ENCODE results near the gene IGDCC3.

Gene IGDCC3

DNA sequence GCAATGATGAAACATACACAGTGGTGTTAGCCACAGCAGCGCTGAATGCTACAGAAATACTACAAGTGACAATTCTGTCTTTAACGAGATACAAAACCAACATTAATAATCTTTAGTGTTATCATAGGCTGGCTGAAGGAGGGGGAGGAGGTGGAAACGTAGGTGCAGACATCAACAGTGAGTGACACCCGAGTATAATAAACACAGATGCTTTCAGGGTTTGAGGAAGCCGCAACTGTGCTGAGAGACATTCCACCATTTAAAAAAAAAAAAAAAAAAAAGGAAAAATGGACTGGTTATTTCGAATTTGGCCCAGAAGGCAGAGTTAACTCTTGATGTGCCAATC is 4.3 kb upstream of the IGDCC3 start:
- no peak for ATAC-seq (replicated peaks; ENCODE audit: extremely low read depth, poor library complexity, severe bottlenecking)
- peaks cover 1% of the 10 kb centered on the region for H3K36me3 Mint-ChIP-seq (ENCODE audit: insufficient read depth)
- no peak overlapping the region for H3K4me3 Mint-ChIP-seq
- no peaks in the 10 kb centered on the region for H3K9me3 Mint-ChIP-seq
- no peak for DNase-seq (ENCODE audit: low spot score in 2 of 2)
- H3K4me1 Mint-ChIP-seq = peaks cover 16% of the 10 kb centered on the region
- H3K27ac Mint-ChIP-seq (ENCODE audit: low read depth) = peak overlapping the region; percentile 25
- H3K27me3 Mint-ChIP-seq = peaks cover 29% of the 10 kb centered on the region

DNA sequence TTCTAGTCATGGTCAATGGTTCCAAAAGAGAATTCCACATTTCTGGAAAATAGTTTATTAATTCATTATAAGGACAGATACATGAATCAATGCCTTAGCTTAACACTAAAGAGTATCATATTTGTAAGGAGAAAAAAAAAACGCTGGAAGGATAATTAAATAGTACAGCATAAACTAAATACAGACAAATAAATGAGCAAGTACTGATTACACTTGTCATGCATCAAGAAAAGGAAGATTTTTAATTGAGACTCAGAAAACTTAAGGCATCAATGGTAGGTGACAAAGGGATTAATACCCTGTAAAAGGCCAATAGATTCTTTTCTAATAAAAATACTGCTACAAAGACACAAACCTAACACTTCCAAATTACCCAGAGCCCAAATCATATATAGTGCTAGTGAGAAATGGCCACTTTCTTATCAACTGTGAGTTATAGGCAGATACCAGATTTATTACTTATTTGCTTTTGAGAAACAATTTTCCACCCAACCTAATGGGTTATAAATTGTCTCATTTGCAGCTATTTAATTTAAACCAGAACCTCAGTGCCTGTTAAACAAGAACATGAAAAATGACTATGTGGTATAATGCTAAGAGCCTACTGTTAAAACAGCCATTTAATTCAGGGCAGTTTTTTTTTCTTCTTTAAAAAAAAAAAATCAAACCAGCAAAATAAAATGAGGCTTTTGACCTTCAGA is 3.8 kb upstream of the IGDCC3 start:
- ATAC-seq (replicated peaks; ENCODE audit: extremely low read depth, poor library complexity, severe bottlenecking) = no peak
- H3K4me1 Mint-ChIP-seq = peaks cover 21% of the 10 kb centered on the region
- no peaks in the 10 kb centered on the region for H3K9me3 Mint-ChIP-seq
- H3K27ac Mint-ChIP-seq (ENCODE audit: low read depth) = peak overlapping the region; percentile 25
- H3K36me3 Mint-ChIP-seq (ENCODE audit: insufficient read depth) = peaks cover 1% of the 10 kb centered on the region
- peaks cover 34% of the 10 kb centered on the region for H3K27me3 Mint-ChIP-seq
- no peak for DNase-seq (ENCODE audit: low spot score in 2 of 2)
- no peak overlapping the region for H3K4me3 Mint-ChIP-seq

DNA sequence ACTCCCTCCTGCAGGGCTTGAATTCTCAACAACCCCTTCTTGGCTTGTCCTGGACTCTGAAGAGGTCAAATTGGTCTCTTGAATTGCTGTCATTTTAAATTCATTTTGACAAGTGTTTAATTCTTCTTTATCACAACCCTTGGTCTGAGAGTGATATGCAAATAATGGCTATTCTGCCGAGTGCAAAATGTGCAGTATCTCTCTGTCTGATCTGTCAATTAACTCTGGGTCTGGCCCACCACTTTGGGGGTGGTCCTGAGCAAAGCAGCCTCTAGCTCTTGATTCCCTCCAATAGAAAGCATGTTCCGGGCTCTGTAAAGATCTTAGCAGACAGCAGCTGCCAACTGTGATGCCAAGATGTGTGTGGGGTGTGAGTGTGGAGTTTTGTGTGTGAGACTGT is 2.2 kb upstream of the IGDCC3 start:
- H3K36me3 Mint-ChIP-seq (ENCODE audit: insufficient read depth) = peaks cover under 1% of the 10 kb centered on the region
- no peak overlapping the region for H3K27ac Mint-ChIP-seq (ENCODE audit: low read depth)
- no peaks in the 10 kb centered on the region for H3K9me3 Mint-ChIP-seq
- H3K4me1 Mint-ChIP-seq = peaks cover 18% of the 10 kb centered on the region
- ATAC-seq (replicated peaks; ENCODE audit: extremely low read depth, poor library complexity, severe bottlenecking) = no peak
- H3K27me3 Mint-ChIP-seq = peaks cover 51% of the 10 kb centered on the region
- H3K4me3 Mint-ChIP-seq = no peak overlapping the region
- no peak for DNase-seq (ENCODE audit: low spot score in 2 of 2)

DNA sequence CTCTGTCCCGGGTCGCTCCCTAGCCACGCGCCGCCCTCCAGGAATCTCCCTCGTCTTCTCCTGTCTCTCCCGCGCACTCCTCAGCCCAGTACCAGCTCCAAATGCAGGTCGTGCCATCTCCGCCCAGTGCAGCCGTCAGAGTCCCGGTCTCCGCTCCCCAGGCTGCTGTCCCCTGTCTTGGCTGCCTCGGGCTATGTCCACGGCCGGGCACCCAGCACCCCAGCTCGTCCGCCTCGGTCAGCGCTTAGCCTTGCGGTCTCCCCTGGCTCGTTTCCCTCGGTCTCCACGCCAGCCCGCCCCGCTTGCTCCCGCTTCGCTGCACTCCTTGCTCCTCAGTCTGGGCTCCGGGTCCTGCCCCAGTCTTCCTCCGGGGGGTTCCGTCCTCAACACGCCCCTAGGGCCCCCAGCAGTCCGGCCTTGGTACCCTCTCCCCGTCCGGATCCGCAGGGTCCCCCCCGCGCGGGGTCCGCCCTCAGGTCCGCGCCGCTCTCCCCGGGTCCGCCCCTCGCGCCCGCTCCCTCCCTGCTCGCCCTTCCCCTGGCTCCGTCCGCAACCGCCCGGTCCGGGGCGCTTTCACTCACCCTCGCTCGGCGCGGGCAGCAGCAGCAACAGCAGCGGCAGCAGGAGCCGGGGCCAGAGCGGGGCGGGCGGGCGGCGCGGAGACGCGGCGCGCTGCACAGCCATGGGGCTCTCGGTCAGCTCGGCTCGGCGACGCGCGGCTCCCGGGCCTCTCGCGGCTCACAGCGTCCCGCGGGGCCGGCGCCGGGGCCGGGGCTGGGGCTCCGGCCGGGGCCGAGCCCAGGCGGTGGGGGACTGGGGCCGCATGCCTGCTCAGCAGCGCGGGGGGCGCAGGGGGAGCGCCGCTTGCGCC is 462 bp downstream of the IGDCC3 start:
- DNase-seq (ENCODE audit: low spot score in 2 of 2) (no peak), ATAC-seq (replicated peaks; ENCODE audit: extremely low read depth, poor library complexity, severe bottlenecking) (no peak)
- Mint-ChIP-seq H3K4me3 (peak overlapping the region; percentile 76), H3K27ac (ENCODE audit: low read depth) (no peak overlapping the region), H3K27me3 (peaks cover 77% of the 10 kb centered on the region), H3K36me3 (ENCODE audit: insufficient read depth) (peaks cover 1% of the 10 kb centered on the region), H3K9me3 (no peaks in the 10 kb centered on the region), H3K4me1 (peaks cover 8% of the 10 kb centered on the region)

DNA sequence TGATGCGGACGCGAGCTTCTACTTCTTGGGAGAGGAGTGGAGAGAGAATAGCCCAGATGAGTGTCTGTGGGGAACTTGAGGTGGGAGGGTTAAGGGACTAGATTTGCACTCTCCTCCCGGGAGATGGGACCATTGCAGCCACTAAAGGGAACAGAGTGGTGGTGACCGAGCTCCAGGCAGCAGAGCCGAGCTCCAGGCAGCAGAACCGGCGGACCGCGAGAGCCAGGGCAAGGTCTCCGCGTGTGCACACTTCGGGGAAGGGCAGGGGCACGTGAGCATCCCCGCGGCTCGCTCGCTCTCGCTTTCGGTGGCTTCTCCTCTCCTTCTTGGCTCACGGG is 1.1 kb downstream of the IGDCC3 start:
- Mint-ChIP-seq H3K4me1 (peaks cover 8% of the 10 kb centered on the region), H3K27ac (ENCODE audit: low read depth) (no peak overlapping the region), H3K36me3 (ENCODE audit: insufficient read depth) (peaks cover 1% of the 10 kb centered on the region), H3K27me3 (peaks cover 77% of the 10 kb centered on the region), H3K4me3 (peak overlapping the region; percentile 76), H3K9me3 (no peaks in the 10 kb centered on the region)
- no peak for ATAC-seq (replicated peaks; ENCODE audit: extremely low read depth, poor library complexity, severe bottlenecking)
- no peak for DNase-seq (ENCODE audit: low spot score in 2 of 2)

DNA sequence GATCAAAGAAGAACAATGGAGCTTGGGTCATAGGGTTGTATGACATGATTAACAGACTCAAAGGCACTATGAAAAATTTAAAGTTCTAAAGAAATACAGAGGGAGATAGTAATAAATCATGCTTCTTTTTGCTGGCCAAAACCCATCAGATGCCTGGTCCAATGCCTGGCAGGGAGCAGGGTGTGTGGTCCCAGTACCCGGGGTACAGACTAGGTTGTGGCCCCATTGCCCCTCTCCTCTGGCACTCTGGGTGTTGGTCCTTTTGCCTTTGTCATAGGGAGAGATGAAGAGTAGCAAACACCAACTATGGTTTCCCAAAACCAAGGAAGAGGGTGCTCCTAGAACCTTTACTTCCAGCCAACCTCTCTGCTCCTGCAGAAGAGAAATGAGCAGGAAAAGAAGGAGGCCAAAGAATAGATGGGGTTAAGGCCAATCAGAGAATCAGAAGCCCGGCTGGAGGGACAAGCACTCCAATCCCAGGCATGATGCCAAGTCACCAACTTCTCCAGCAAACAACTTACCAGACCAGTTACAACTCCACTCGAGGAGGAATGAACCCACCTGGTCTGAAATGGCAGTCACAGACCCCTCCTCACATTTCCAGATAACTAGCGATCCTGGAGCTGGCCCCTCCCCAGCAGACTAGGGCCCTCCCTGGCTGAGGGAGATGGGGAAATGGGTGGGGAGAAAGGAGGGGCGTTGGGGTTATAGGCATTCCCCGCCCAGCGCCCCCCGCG is 1.8 kb downstream of the IGDCC3 start:
- Mint-ChIP-seq H3K4me1 (peaks cover 8% of the 10 kb centered on the region), H3K36me3 (ENCODE audit: insufficient read depth) (peaks cover 1% of the 10 kb centered on the region), H3K27ac (ENCODE audit: low read depth) (no peak overlapping the region), H3K4me3 (peak overlapping the region; percentile 76), H3K27me3 (peaks cover 77% of the 10 kb centered on the region), H3K9me3 (no peaks in the 10 kb centered on the region)
- ATAC-seq (replicated peaks; ENCODE audit: extremely low read depth, poor library complexity, severe bottlenecking) (no peak), DNase-seq (ENCODE audit: low spot score in 2 of 2) (no peak)

DNA sequence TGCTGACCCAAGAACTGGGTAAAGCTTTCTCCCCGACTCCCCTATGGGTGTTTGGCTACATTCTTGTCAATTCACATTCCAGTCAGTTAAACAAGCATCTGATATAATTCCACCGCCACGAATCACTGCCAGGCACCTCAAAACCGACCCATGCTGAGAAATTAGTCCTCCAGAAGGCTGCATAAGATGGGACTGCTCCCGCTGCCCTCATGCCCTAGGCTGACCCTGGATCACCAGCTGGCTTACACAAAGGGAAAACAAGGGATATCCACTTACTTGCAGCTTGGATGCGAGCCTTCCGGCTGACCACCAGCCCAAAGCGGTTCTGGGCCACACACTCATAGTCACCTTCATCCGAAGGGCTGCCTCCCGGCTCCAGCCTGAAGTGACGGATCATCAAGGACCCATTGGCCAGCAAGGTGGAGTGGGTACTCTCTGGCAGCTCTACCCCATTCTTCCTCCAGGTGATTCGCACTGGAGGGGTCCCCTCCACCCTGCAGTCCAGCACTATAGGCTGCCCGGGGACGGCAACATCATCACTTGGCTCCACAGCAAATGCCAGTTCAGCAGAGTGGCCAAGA is 2.9 kb downstream of the IGDCC3 start:
- ATAC-seq (replicated peaks; ENCODE audit: extremely low read depth, poor library complexity, severe bottlenecking) = no peak
- H3K27me3 Mint-ChIP-seq = peaks cover 69% of the 10 kb centered on the region

DNA sequence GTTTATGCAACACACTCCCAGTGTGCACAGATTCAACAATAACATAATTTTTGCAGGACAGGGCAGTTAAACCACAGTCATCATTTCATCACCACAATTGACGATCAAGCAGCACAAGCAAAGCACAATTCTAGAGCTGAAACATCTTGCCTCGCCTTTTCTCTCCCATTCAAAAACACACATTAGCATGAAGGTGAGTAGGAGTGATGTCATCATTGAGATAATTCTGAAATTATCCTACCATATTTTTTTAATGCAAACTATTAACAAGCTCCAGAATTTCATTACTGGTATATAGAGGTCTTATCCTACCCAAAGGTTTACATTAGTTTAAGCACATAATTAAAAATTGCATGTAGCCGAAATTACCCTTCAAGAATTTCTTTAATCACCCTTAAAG is 3.5 kb downstream of the IGDCC3 start:
- DNase-seq (ENCODE audit: low spot score in 2 of 2) = no peak
- Mint-ChIP-seq H3K27ac (ENCODE audit: low read depth) (no peak overlapping the region), H3K27me3 (peaks cover 64% of the 10 kb centered on the region), H3K36me3 (ENCODE audit: insufficient read depth) (peaks cover 1% of the 10 kb centered on the region), H3K9me3 (no peaks in the 10 kb centered on the region), H3K4me3 (no peak overlapping the region), H3K4me1 (peaks cover 8% of the 10 kb centered on the region)
- no peak for ATAC-seq (replicated peaks; ENCODE audit: extremely low read depth, poor library complexity, severe bottlenecking)

More for the DNA sequence above, 2.9 kb downstream of the IGDCC3 start:
- H3K4me3 Mint-ChIP-seq = no peak overlapping the region
- no peak overlapping the region for H3K27ac Mint-ChIP-seq (ENCODE audit: low read depth)
- H3K9me3 Mint-ChIP-seq = no peaks in the 10 kb centered on the region
- H3K36me3 Mint-ChIP-seq (ENCODE audit: insufficient read depth) = peaks cover 1% of the 10 kb centered on the region
- peaks cover 8% of the 10 kb centered on the region for H3K4me1 Mint-ChIP-seq
- DNase-seq (ENCODE audit: low spot score in 2 of 2) = no peak

DNA sequence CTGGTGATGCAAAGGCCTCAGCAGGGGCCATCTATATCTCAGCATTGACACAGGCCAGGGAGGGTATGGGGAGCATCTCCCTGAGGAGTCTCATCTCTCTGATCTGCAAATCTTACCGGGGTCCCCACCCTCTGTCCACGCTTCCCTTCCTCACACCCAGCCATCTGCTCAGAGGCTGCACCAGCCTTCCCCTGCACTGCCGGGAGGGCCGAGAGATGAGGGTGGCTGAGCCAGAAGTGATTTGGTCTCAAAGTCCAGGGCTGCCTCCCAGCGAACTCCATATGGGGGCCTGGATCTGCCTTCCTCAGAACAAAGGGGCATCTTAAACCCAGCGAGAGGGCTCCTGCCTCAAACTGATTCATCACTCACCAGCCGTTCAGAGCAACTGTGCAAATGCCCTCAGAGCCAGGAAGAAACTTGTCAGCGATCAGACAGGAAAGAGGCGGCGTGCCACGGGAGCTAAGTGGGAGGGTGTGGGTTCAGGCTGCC is 4.6 kb downstream of the IGDCC3 start:
- Mint-ChIP-seq H3K9me3 (no peaks in the 10 kb centered on the region), H3K36me3 (ENCODE audit: insufficient read depth) (peaks cover 1% of the 10 kb centered on the region), H3K27me3 (peaks cover 52% of the 10 kb centered on the region), H3K27ac (ENCODE audit: low read depth) (no peak overlapping the region), H3K4me3 (no peak overlapping the region), H3K4me1 (peaks cover 8% of the 10 kb centered on the region)
- no peak for DNase-seq (ENCODE audit: low spot score in 2 of 2)
- no peak for ATAC-seq (replicated peaks; ENCODE audit: extremely low read depth, poor library complexity, severe bottlenecking)

DNA sequence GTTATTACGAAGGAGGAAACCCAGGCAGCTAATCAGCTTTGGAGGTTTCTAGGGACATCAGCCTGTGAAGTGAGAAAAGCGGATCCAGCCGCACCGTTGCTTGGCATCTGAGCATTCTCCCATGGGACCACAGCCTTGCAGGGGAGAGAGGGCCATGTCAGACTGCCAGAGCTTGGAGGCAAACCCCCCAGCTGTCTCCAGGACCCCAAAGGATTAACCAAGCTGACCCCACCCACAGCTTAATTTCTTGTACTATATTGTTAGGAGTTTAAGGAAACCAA is 5.1 kb downstream of the IGDCC3 start:
- Mint-ChIP-seq H3K4me3 (no peak overlapping the region), H3K27me3 (peaks cover 51% of the 10 kb centered on the region)
- no peak for ATAC-seq (replicated peaks; ENCODE audit: extremely low read depth, poor library complexity, severe bottlenecking)

DNA sequence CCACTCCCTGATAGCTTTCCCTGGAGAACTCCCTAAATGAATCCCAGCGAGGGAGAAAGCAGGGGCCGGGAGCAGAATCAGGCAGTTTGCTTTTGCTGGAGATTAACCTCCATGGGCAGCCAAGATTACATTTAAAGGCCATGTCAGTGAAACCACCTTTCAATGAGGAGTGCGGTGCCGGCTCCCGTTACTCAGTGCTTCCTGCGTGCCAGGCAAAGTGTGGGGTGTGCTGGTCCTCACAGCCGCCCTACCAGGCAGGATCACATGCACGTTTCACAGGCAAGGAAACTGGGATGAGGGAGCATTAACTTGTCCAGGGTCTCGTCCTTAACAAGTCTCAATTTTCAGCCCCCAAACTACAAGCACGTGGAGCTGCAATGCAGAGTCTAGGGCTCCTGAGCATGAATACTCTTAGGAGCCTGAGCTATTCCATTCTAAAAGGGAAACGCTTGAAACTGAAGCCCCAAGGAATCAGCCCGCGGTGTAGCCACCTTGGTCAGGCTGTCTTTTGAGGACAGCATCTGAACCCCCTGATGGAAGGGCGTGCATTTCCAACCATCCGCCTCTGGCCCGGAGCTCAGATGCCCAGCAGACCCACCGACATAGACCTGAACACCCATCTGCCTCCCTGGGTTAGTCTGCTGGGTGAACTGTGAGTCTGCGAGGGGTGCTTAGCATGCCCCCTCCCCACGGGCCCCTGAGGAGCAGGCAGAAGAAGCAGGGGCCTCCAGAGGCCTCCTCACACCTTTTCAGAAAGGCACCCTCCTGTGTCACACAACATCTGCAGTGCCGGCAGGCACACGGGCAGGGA is 5.6 kb downstream of the IGDCC3 start:
- Mint-ChIP-seq H3K36me3 (ENCODE audit: insufficient read depth) (peaks cover 1% of the 10 kb centered on the region), H3K4me3 (no peak overlapping the region), H3K4me1 (peaks cover 7% of the 10 kb centered on the region), H3K9me3 (no peaks in the 10 kb centered on the region), H3K27ac (ENCODE audit: low read depth) (no peak overlapping the region), H3K27me3 (peaks cover 48% of the 10 kb centered on the region)
- ATAC-seq (replicated peaks; ENCODE audit: extremely low read depth, poor library complexity, severe bottlenecking) = no peak
- no peak for DNase-seq (ENCODE audit: low spot score in 2 of 2)

More for the DNA sequence above, 5.1 kb downstream of the IGDCC3 start:
- Mint-ChIP-seq H3K4me1 (peaks cover 8% of the 10 kb centered on the region), H3K36me3 (ENCODE audit: insufficient read depth) (peaks cover 1% of the 10 kb centered on the region), H3K27ac (ENCODE audit: low read depth) (no peak overlapping the region), H3K9me3 (no peaks in the 10 kb centered on the region)
- DNase-seq (ENCODE audit: low spot score in 2 of 2) = no peak

DNA sequence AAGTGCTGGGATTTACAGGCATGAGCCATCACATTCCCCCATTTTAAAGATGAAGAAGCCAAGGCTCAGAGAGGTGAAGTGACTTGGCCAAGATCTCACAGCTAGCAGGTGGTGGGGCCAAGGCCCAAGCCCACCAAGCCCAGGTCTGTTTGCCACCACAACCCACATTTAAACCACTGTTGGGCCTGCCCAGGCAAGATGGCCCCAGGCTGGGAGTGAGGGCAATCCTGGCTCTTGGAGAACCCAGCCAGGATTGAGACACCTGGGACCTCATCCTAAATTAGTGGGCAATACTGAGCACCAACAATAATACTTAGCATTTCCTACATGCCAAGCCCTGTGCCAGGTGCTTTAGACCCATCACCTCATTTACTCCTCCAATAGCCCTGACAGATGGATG is 6.9 kb downstream of the IGDCC3 start:
- Mint-ChIP-seq H3K4me3 (no peak overlapping the region), H3K9me3 (no peaks in the 10 kb centered on the region), H3K36me3 (ENCODE audit: insufficient read depth) (peaks cover 1% of the 10 kb centered on the region), H3K4me1 (no peaks in the 10 kb centered on the region), H3K27me3 (peaks cover 35% of the 10 kb centered on the region), H3K27ac (ENCODE audit: low read depth) (no peak overlapping the region)
- DNase-seq (ENCODE audit: low spot score in 2 of 2) = no peak
- ATAC-seq (replicated peaks; ENCODE audit: extremely low read depth, poor library complexity, severe bottlenecking) = no peak
